IMR-90 (cell line): ENCODE results near the gene CALCOCO1. TPM values are rescaled to one million over a fixed set of nuclear protein-coding genes. Genes with fewer than 3 reads are reported as not detected.

Experiments
- ATAC-seq: fragments of 200-7000 bp; cut with Tn5 transposase; 2 replicates; pipeline ENCODE4 v1.9.1; 2020; ENCODE audit warnings: low read depth, mild to moderate bottlenecking, moderate library complexity
- BruUV-seq: library from RNA; stranded (reverse); fragments of 400-500 nt; replicated peaks from 2 replicates; lab custom pipeline; 2021; lab: Mats Ljungman, UMichigan
- CTCF ChIA-PET: fragments of 300-600 bp; formaldehyde crosslinking; extraction: SDS; loops from one replicate; lab custom pipeline; 2021; ENCODE audit warnings: antibody characterized with exemption; lab: Yijun Ruan, JAX
- POLR2A ChIA-PET: fragments of 300-600 bp; sonication (Branson Sonifier 250); formaldehyde crosslinking; loops from one replicate; lab custom pipeline; 2022; ENCODE audit warnings: antibody characterized with exemption; ENCODE audit not compliant: unreplicated experiment; lab: Charles Lee
- DNase-seq: peaks from one replicate; pipeline ENCODE4 v3.0.0; 2013
- H2AFZ ChIP-seq: replicated peaks from 2 replicates; pipeline ENCODE3; 2013; ENCODE audit warnings: low read length, mild to moderate bottlenecking; ENCODE audit not compliant: poor library complexity
- H2AK5ac ChIP-seq: 2 replicates; pipeline ENCODE4 v1.6.1; 2013; ENCODE audit warnings: low read depth, low read length, inconsistent platforms
- H2AK9ac ChIP-seq: replicated peaks from 2 replicates; pipeline ENCODE3; 2013; ENCODE audit warnings: mild to moderate bottlenecking, low read depth, low read length, moderate library complexity; ENCODE audit not compliant: poor library complexity
- H2BK120ac ChIP-seq: 2 replicates; pipeline ENCODE4 v1.6.1; 2013; ENCODE audit warnings: low read depth, low read length, inconsistent platforms
- H2BK15ac ChIP-seq: 3 replicates; pipeline ENCODE4 v1.6.1; 2013; ENCODE audit warnings: low read depth, low read length, inconsistent platforms
- H2BK20ac ChIP-seq: 2 replicates; pipeline ENCODE4 v1.6.1; 2013; ENCODE audit warnings: low read depth, mild to moderate bottlenecking, inconsistent platforms, low read length, moderate library complexity
- H2BK5ac ChIP-seq: 2 replicates; pipeline ENCODE4 v1.6.1; 2013; ENCODE audit warnings: mild to moderate bottlenecking, low read depth, low read length, inconsistent platforms; ENCODE audit not compliant: poor library complexity, severe bottlenecking
- H3K14ac ChIP-seq: replicated peaks from 2 replicates; pipeline ENCODE4 v1.6.1; 2013; ENCODE audit warnings: low read depth, low read length, inconsistent platforms
- H3K18ac ChIP-seq: 2 replicates; pipeline ENCODE4 v1.6.1; 2013; ENCODE audit warnings: low read depth, low read length, control low read depth
- H3K23ac ChIP-seq: 2 replicates; pipeline ENCODE4 v1.6.1; 2013; ENCODE audit warnings: low read depth, low read length, inconsistent platforms
- H3K27ac ChIP-seq: 2 replicates; pipeline ENCODE4 v1.5.1; 2013; ENCODE audit warnings: mild to moderate bottlenecking, control low read depth, low read length; ENCODE audit not compliant: insufficient read depth
- H3K27me3 ChIP-seq: 2 replicates; pipeline ENCODE4 v1.6.1; 2013; ENCODE audit warnings: low read length; ENCODE audit not compliant: control insufficient read depth, insufficient read depth
- H3K36me3 ChIP-seq: 2 replicates; pipeline ENCODE4 v1.6.1; 2013; ENCODE audit warnings: low read length, mixed read lengths; ENCODE audit not compliant: control insufficient read depth, insufficient read depth
- H3K4ac ChIP-seq: 2 replicates; pipeline ENCODE4 v1.6.1; 2013; ENCODE audit warnings: low read depth, low read length, inconsistent platforms
- H3K4me1 ChIP-seq: 2 replicates; pipeline ENCODE4 v1.6.1; 2013; ENCODE audit warnings: low read length, mixed read lengths; ENCODE audit not compliant: control insufficient read depth, insufficient read depth
- H3K4me2 ChIP-seq: 2 replicates; pipeline ENCODE4 v1.6.1; 2013; ENCODE audit warnings: low read depth, mild to moderate bottlenecking, control low read depth, low read length, moderate library complexity
- H3K4me3 ChIP-seq: 2 replicates; pipeline ENCODE4 v1.5.1; 2013; ENCODE audit warnings: low read depth, mild to moderate bottlenecking, control low read depth, low read length, moderate library complexity; ENCODE audit not compliant: insufficient read depth
- H3K56ac ChIP-seq: 2 replicates; pipeline ENCODE4 v1.6.1; 2013; ENCODE audit warnings: low read length, inconsistent platforms; ENCODE audit not compliant: insufficient read depth; ENCODE audit errors: extremely low read depth
- H3K79me1 ChIP-seq, 2 experiments: 2 replicates each; pipeline ENCODE4 v1.6.1; 2013; ENCODE audit warnings: low read length in 2 of 2, inconsistent platforms in 1 of 2, low read depth in 1 of 2
- H3K9ac ChIP-seq: 2 replicates; pipeline ENCODE4 v1.6.1; 2013; ENCODE audit warnings: low read depth, low read length, control low read depth
- H3K9me1 ChIP-seq: 2 replicates; pipeline ENCODE4 v1.6.1; 2013; ENCODE audit warnings: low read length, inconsistent platforms; ENCODE audit not compliant: insufficient read depth
- H3K9me3 ChIP-seq: 2 replicates; pipeline ENCODE4 v1.6.1; 2013; ENCODE audit warnings: low read length; ENCODE audit not compliant: control insufficient read depth, insufficient read depth
- H4K20me1 ChIP-seq: 2 replicates; pipeline ENCODE4 v1.6.1; 2013; ENCODE audit warnings: low read length, inconsistent platforms; ENCODE audit not compliant: insufficient read depth
- H4K5ac ChIP-seq: 2 replicates; pipeline ENCODE4 v1.6.1; 2013; ENCODE audit warnings: mild to moderate bottlenecking, low read depth, low read length, control low read depth
- H4K8ac ChIP-seq, 2 experiments: 2 replicates each; pipeline ENCODE4 v1.6.1; 2013; ENCODE audit warnings: low read depth in 2 of 2, low read length in 2 of 2, control low read depth in 1 of 2, inconsistent platforms in 1 of 2
- H4K91ac ChIP-seq: 2 replicates; pipeline ENCODE4 v1.6.1; 2013; ENCODE audit warnings: low read depth, low read length, inconsistent platforms; ENCODE audit not compliant: insufficient read depth
- BHLHE40 ChIP-seq: fragments of 150-350 bp; IDR thresholded peaks from 2 replicates; pipeline ENCODE4 v1.6.1; 2016; ENCODE audit warnings: mild to moderate bottlenecking, low read depth, low read length
- CEBPB ChIP-seq: IDR thresholded peaks from 2 replicates; pipeline ENCODE4 v1.6.1; 2012; ENCODE audit warnings: low read depth, low read length, improper control_type of control experiment
- CHD1 ChIP-seq: IDR thresholded peaks from 2 replicates; pipeline ENCODE4 v1.6.1; 2012; ENCODE audit warnings: low read depth, low read length, improper control_type of control experiment
- CTCF ChIP-seq: conservative IDR thresholded peaks from 2 replicates; pipeline ENCODE4 v1.5.1; 2012; ENCODE audit warnings: mild to moderate bottlenecking, low read depth, low read length, improper control_type of control experiment
- FOS ChIP-seq: fragments of 150-350 bp; IDR thresholded peaks from 2 replicates; pipeline ENCODE4 v1.6.1; 2016; ENCODE audit warnings: low read depth, low read length
- MAFK ChIP-seq: IDR thresholded peaks from 2 replicates; pipeline ENCODE4 v1.6.1; 2012; ENCODE audit warnings: low read depth, low read length, improper control_type of control experiment
- MAZ ChIP-seq: IDR thresholded peaks from 2 replicates; pipeline ENCODE4 v1.6.1; 2012; ENCODE audit warnings: low read depth, mild to moderate bottlenecking, low read length, improper control_type of control experiment, moderate library complexity, borderline replicate concordance
- MXI1 ChIP-seq: IDR thresholded peaks from 2 replicates; pipeline ENCODE4 v1.6.1; 2012; ENCODE audit warnings: low read depth, mild to moderate bottlenecking, low read length, moderate library complexity, borderline replicate concordance
- NFE2L2 ChIP-seq: fragments of 150-350 bp; IDR thresholded peaks from 2 replicates; pipeline ENCODE4 v1.6.1; 2016; ENCODE audit warnings: low read depth, mild to moderate bottlenecking, low read length
- POLR2A ChIP-seq: IDR thresholded peaks from 2 replicates; pipeline ENCODE4 v1.6.1; 2012; ENCODE audit warnings: mild to moderate bottlenecking, low read depth, low read length
- RAD21 ChIP-seq: IDR thresholded peaks from 2 replicates; pipeline ENCODE4 v1.6.1; 2012; ENCODE audit warnings: low read length, improper control_type of control experiment
- RCOR1 ChIP-seq: IDR thresholded peaks from 2 replicates; pipeline ENCODE4 v1.6.1; 2012; ENCODE audit warnings: mild to moderate bottlenecking, low read length, improper control_type of control experiment; ENCODE audit not compliant: insufficient replicate concordance
- RFX5 ChIP-seq: IDR thresholded peaks from 2 replicates; pipeline ENCODE4 v1.8.0; 2012; ENCODE audit warnings: low read depth, mild to moderate bottlenecking, low read length, moderate library complexity
- SMC3 ChIP-seq: fragments of 150-350 bp; IDR thresholded peaks from 2 replicates; pipeline ENCODE4 v1.6.1; 2016; ENCODE audit warnings: low read depth, mild to moderate bottlenecking, antibody characterized with exemption, low read length, moderate library complexity
- WGBS, 2 experiments: methylation state at CpG; one replicate each; pipeline versions ENCODE4 v1.1.5 to v1.1.7; 2013; ENCODE audit warnings: missing lambda C conversion rate in 2 of 2; ENCODE audit not compliant: insufficient read length in 1 of 2; ENCODE audit errors: extremely low coverage in 2 of 2; 5-methylcytosine and 5-hydroxymethylcytosine counted together
- dilution Hi-C: fragments of 300-500 bp; cut with HindIII; formaldehyde crosslinking; loops from one replicate; pipeline ENCODE4 v1.14.3; 2018; ENCODE audit warnings: low sequenced_read_pairs; ENCODE audit not compliant: unreplicated experiment
- in situ Hi-C: fragments of 300-500 bp; cut with MboI; formaldehyde crosslinking; loops from 3 replicates; pipeline ENCODE4 v1.14.3; 2019; ENCODE audit warnings: low sequenced_read_pairs, inconsistent platforms, mixed read lengths
- intact Hi-C: fragments of 100-400 bp; cut with micrococcal nuclease; formaldehyde crosslinking; loops from 2 replicates; pipeline ENCODE4 v1.10.0; 2022
- polyA plus RNA-seq, 3 experiments: library from polyadenylated mRNA; depleted of rRNA; stranded (reverse); fragments of >200 nt; gene quantifications; 2 replicates each; pipeline ENCODE4 v1.2.3, GENCODE V29; 2012; ENCODE audit warnings: low replicate concordance in 1 of 3
- total RNA-seq: library from RNA; depleted of rRNA; stranded (reverse); fragments of >200 nt; gene quantifications from 2 replicates; pipeline ENCODE4 v1.2.3, GENCODE V29; 2012
- TF ChIP-seq, protein P1 (sequence below): fragments of 150-350 bp; IDR thresholded peaks from 2 replicates; pipeline ENCODE4 v1.6.1; 2017; ENCODE audit warnings: mild to moderate bottlenecking, antibody characterized with exemption, low read length, low read depth
- TF ChIP-seq, protein P2 (sequence below): fragments of 150-350 bp; IDR thresholded peaks from 2 replicates; pipeline ENCODE4 v1.6.1; 2016; ENCODE audit warnings: low read depth, mild to moderate bottlenecking, low read length, moderate library complexity, borderline replicate concordance

The CALCOCO1 gene
- total and polyA plus RNA-seq, 2 of the 4 experiments (the other 2 are of a cell fraction), result 156 to 169 TPM

DNA sequence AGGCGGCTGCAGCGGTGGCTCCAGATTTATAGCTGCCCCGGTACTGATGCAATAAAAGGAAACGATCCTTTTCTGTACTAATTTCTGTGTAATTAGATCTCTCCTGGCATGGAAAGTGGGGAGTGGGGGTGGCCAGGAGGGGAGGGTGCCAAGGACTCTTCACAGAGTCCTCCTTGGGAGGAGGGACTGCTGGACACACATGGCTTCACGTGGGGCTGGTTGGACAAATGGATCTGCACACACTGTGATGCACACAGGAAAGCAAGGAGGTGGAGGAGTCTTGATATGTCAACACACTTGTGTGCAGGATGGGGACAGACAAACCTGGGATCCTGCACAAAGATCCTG is 27.6 kb downstream of the CALCOCO1 start:
- Histone ChIP-seq H4K91ac (no peak overlapping the region), H3K14ac (no peak overlapping the region), H3K36me3 (no peaks in the 10 kb centered on the region), H3K4me1 (peaks cover 2% of the 10 kb centered on the region; the same call in 1 of the 2 replicates), H2AK5ac (no peak overlapping the region), H2BK20ac (no peak overlapping the region), H2BK120ac (no peak overlapping the region), H3K9me1 (no peaks in the 10 kb centered on the region), H2BK5ac (no peak overlapping the region), H3K27me3 (peaks cover 67% of the 10 kb centered on the region), H3K4ac (no peak overlapping the region), H3K4me3 (no peak overlapping the region), H4K20me1 (no peaks in the 10 kb centered on the region), H3K56ac (no peak overlapping the region), H3K18ac (no peak overlapping the region), H3K9me3 (no peaks in the 10 kb centered on the region), H2AFZ (no peak overlapping the region), H3K79me1 (no peaks in the 10 kb centered on the region), H3K9ac (no peak overlapping the region), H4K5ac (no peak overlapping the region), H2AK9ac (no peak overlapping the region), H4K8ac (no peak overlapping the region), H3K27ac (no peak overlapping the region), H3K23ac (no peak overlapping the region), H2BK15ac (no peak overlapping the region), H3K4me2 (no peak overlapping the region)
- WGBS, 2 experiments, result 0% methylated on average over 1 of the region's 5 CpGs; no CpG with 5 or more reads in 1 of the 2 experiments
- DNase-seq (no peak), ATAC-seq (no peak)
- TF ChIP-seq RCOR1 (no peak), BHLHE40 (no peak), RAD21 (no peak), MAFK (no peak), NFE2L2 (no peak), CTCF (no peak), POLR2A (no peak), SMC3 (no peak), CHD1 (no peak), RFX5 (no peak), MXI1 (no peak), FOS (no peak), MAZ (no peak), CEBPB (no peak)
- TF ChIP-seq, protein P1, sequence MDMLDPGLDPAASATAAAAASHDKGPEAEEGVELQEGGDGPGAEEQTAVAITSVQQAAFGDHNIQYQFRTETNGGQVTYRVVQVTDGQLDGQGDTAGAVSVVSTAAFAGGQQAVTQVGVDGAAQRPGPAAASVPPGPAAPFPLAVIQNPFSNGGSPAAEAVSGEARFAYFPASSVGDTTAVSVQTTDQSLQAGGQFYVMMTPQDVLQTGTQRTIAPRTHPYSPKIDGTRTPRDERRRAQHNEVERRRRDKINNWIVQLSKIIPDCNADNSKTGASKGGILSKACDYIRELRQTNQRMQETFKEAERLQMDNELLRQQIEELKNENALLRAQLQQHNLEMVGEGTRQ, result no peak
- TF ChIP-seq, protein P2, sequence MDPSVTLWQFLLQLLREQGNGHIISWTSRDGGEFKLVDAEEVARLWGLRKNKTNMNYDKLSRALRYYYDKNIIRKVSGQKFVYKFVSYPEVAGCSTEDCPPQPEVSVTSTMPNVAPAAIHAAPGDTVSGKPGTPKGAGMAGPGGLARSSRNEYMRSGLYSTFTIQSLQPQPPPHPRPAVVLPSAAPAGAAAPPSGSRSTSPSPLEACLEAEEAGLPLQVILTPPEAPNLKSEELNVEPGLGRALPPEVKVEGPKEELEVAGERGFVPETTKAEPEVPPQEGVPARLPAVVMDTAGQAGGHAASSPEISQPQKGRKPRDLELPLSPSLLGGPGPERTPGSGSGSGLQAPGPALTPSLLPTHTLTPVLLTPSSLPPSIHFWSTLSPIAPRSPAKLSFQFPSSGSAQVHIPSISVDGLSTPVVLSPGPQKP, result no peak
- intact Hi-C loops, result loop anchor here (10.0 kb wide), 2 partner anchors 305 to 505 kb away; partner anchors contain the start of genes HOXC8 and HOXC9
- in situ Hi-C loops, result loop anchor here (5.0 to 10.0 kb wide), 2 partner anchors 43 to 495 kb away; no protein-coding TSS in a partner anchor
- dilution Hi-C loops, result no loop called here
- BruUV-seq, result no TSS peak
- ChIA-PET CTCF (interaction anchor here (0.6 to 2.6 kb wide), 3 partner anchors 44 to 740 kb away, joined by 3 to 20 read pairs (median 10); no protein-coding TSS in a partner anchor), POLR2A (no interaction called here)
